ENCODE data around the gene SYNJ2. TPM values are rescaled to one million over a fixed set of nuclear protein-coding genes. Genes with fewer than 3 reads are reported as not detected.

Gene SYNJ2
- total RNA-seq, 1 donor from 2014 or later = 8.2 TPM

- TF ChIP-seq CTCF (IDR thresholded peaks at IDR 0.05; ENCODE audit: insufficient read depth, low read length, severe bottlenecking) = no peak
- DNase-seq (ENCODE audit: low read depth) = no peak
- Histone ChIP-seq H3K27me3 (ENCODE audit: control insufficient read depth, insufficient read depth, low read length) (no peaks in the 10 kb centered on the region), H3K4me3 (ENCODE audit: low read depth, low read length) (no peak overlapping the region), H3K36me3 (ENCODE audit: control insufficient read depth, insufficient read depth, low read length) (no peaks in the 10 kb centered on the region)
- no peak for FAIRE-seq
These were observed 26.0 kb upstream of the SYNJ2 start for GRCh38 chr6:157955675-157956074.

GRCh38 chr6:157956171-157956730, 25.4 kb upstream of the SYNJ2 start:
- Histone ChIP-seq H3K27me3 (ENCODE audit: control insufficient read depth, insufficient read depth, low read length) (no peaks in the 10 kb centered on the region), H3K4me3 (ENCODE audit: low read depth, low read length) (no peak overlapping the region), H3K36me3 (ENCODE audit: control insufficient read depth, insufficient read depth, low read length) (no peaks in the 10 kb centered on the region)
- DNase-seq (ENCODE audit: low read depth) (no peak), FAIRE-seq (no peak)
- TF ChIP-seq CTCF (IDR thresholded peaks at IDR 0.05; ENCODE audit: insufficient read depth, low read length, severe bottlenecking) = no peak

GRCh38 chr6:157959451-157960227, 22.0 kb upstream of the SYNJ2 start:
- Histone ChIP-seq H3K36me3 (ENCODE audit: control insufficient read depth, insufficient read depth, low read length) (no peaks in the 10 kb centered on the region), H3K4me3 (ENCODE audit: low read depth, low read length) (no peak overlapping the region), H3K27me3 (ENCODE audit: control insufficient read depth, insufficient read depth, low read length) (no peaks in the 10 kb centered on the region)
- FAIRE-seq (no peak), DNase-seq (ENCODE audit: low read depth) (no peak)
- TF ChIP-seq CTCF (IDR thresholded peaks at IDR 0.05; ENCODE audit: insufficient read depth, low read length, severe bottlenecking) = no peak

GRCh38 chr6:157961153-157961831, 20.4 kb upstream of the SYNJ2 start:
- peak; percentile 39 for DNase-seq (ENCODE audit: low read depth)
- TF ChIP-seq CTCF (IDR thresholded peaks at IDR 0.05; ENCODE audit: insufficient read depth, low read length, severe bottlenecking) = no peak

GRCh38 chr6:157961832-157962575, 19.7 kb upstream of the SYNJ2 start:
- Histone ChIP-seq H3K27me3 (ENCODE audit: control insufficient read depth, insufficient read depth, low read length) (no peaks in the 10 kb centered on the region), H3K36me3 (ENCODE audit: control insufficient read depth, insufficient read depth, low read length) (no peaks in the 10 kb centered on the region), H3K4me3 (ENCODE audit: low read depth, low read length) (no peak overlapping the region)
- no peak for TF ChIP-seq CTCF (IDR thresholded peaks at IDR 0.05; ENCODE audit: insufficient read depth, low read length, severe bottlenecking)
- DNase-seq (ENCODE audit: low read depth) (peak; percentile 29), FAIRE-seq (no peak)

More at GRCh38 chr6:157961153-157961831, 20.4 kb upstream of the SYNJ2 start:
- no peaks in the 10 kb centered on the region for H3K27me3 ChIP-seq (ENCODE audit: control insufficient read depth, insufficient read depth, low read length)
- H3K36me3 ChIP-seq (ENCODE audit: control insufficient read depth, insufficient read depth, low read length) = no peaks in the 10 kb centered on the region
- no peak overlapping the region for H3K4me3 ChIP-seq (ENCODE audit: low read depth, low read length)
- no peak for FAIRE-seq

Data from bronchial epithelial cell (primary cell).